ENCODE measurements around the gene PMS2. TPM values are rescaled to one million over a fixed set of nuclear protein-coding genes. Genes with fewer than 3 reads are reported as not detected.

Gene PMS2
- total RNA-seq, 1 donor from 2014 or later = 17.0 TPM

- H3K4me1 Mint-ChIP-seq (ENCODE audit: low read depth) = peaks cover under 1% of the 10 kb centered on the region
- no peak overlapping the region for H3K27ac Mint-ChIP-seq (ENCODE audit: unreplicated experiment)
- TF ChIP-seq CTCF (IDR thresholded peaks at IDR 0.05) = no peak
- H3K36me3 Mint-ChIP-seq (ENCODE audit: low read depth) = peaks cover 42% of the 10 kb centered on the region
- no peaks in the 10 kb centered on the region for H3K9me3 Mint-ChIP-seq (ENCODE audit: low read depth)
- DNase-seq (ENCODE audit: low spot score) = no peak
- H3K27me3 Mint-ChIP-seq (ENCODE audit: low read depth) = no peaks in the 10 kb centered on the region
- no peak overlapping the region for H3K4me3 Mint-ChIP-seq (ENCODE audit: unreplicated experiment)
Observed at GRCh38 chr7:6031567-6031966, 22.7 kb upstream of the PMS2 start.

- Mint-ChIP-seq H3K9me3 (ENCODE audit: low read depth) (no peaks in the 10 kb centered on the region), H3K4me1 (ENCODE audit: low read depth) (peaks cover 3% of the 10 kb centered on the region), H3K36me3 (ENCODE audit: low read depth) (peaks cover 43% of the 10 kb centered on the region), H3K27me3 (ENCODE audit: low read depth) (no peaks in the 10 kb centered on the region), H3K27ac (ENCODE audit: unreplicated experiment) (no peak within 1 kb of the TSS), H3K4me3 (ENCODE audit: unreplicated experiment) (no peak within 1 kb of the TSS)
- no peak for TF ChIP-seq CTCF (IDR thresholded peaks at IDR 0.05)
- no peak for DNase-seq (ENCODE audit: low spot score)
Observed at GRCh38 chr7:6030988-6031387, 22.1 kb upstream of the PMS2 start, which contains the start of gene ANKRD61. TSS of gene ANKRD61 (plus strand) at chr7:6031376. CDS start at chr7:6031376, 0 bp downstream.

- no peak for TF ChIP-seq CTCF (IDR thresholded peaks at IDR 0.05)
- Mint-ChIP-seq H3K27ac (ENCODE audit: unreplicated experiment) (no peak overlapping the region), H3K4me1 (ENCODE audit: low read depth) (peaks cover 3% of the 10 kb centered on the region), H3K4me3 (ENCODE audit: unreplicated experiment) (no peak overlapping the region), H3K27me3 (ENCODE audit: low read depth) (no peaks in the 10 kb centered on the region), H3K36me3 (ENCODE audit: low read depth) (peaks cover 42% of the 10 kb centered on the region), H3K9me3 (ENCODE audit: low read depth) (no peaks in the 10 kb centered on the region)
- DNase-seq (ENCODE audit: low spot score) = no peak
Observed at GRCh38 chr7:6028563-6028962, 19.7 kb upstream of the PMS2 start.

GRCh38 chr7:6027806-6028365 lies 19.0 kb upstream of the PMS2 start:
- H3K9me3 Mint-ChIP-seq (ENCODE audit: low read depth) = no peaks in the 10 kb centered on the region
- H3K27me3 Mint-ChIP-seq (ENCODE audit: low read depth) = no peaks in the 10 kb centered on the region
- DNase-seq (ENCODE audit: low spot score) = no peak
- H3K4me3 Mint-ChIP-seq (ENCODE audit: unreplicated experiment) = no peak overlapping the region
- no peak for TF ChIP-seq CTCF (IDR thresholded peaks at IDR 0.05)
- H3K27ac Mint-ChIP-seq (ENCODE audit: unreplicated experiment) = no peak overlapping the region
- H3K36me3 Mint-ChIP-seq (ENCODE audit: low read depth) = peaks cover 45% of the 10 kb centered on the region
- H3K4me1 Mint-ChIP-seq (ENCODE audit: low read depth) = peaks cover 3% of the 10 kb centered on the region

GRCh38 chr7:6026820-6027311 lies 18.0 kb upstream of the PMS2 start:
- Mint-ChIP-seq H3K9me3 (ENCODE audit: low read depth) (no peaks in the 10 kb centered on the region), H3K27ac (ENCODE audit: unreplicated experiment) (no peak overlapping the region), H3K4me3 (ENCODE audit: unreplicated experiment) (no peak overlapping the region), H3K36me3 (ENCODE audit: low read depth) (peaks cover 51% of the 10 kb centered on the region), H3K4me1 (ENCODE audit: low read depth) (peaks cover 3% of the 10 kb centered on the region), H3K27me3 (ENCODE audit: low read depth) (no peaks in the 10 kb centered on the region)
- TF ChIP-seq CTCF (IDR thresholded peaks at IDR 0.05) = no peak
- DNase-seq (ENCODE audit: low spot score) = no peak
